Vagina (tissue), 2 donors: Measurements from ENCODE around the gene ANKHD1. TPM values are rescaled to one million over a fixed set of nuclear protein-coding genes. Genes with fewer than 3 reads are reported as not detected.

ENCODE experiments used
- DNase-seq, 2 donors: peaks; one replicate each; pipeline ENCODE4 v3.0.0-alpha.2; 2017; ENCODE audit errors: extremely low spot score in 2 of 2
- H3K27ac ChIP-seq: fragments of 200-600 bp; sonication (generic); one replicate; pipeline ENCODE4 v1.5.1; 2019
- H3K27me3 ChIP-seq: fragments of 200-600 bp; sonication (generic); one replicate; pipeline ENCODE4 v1.5.1; 2019
- H3K36me3 ChIP-seq, 2 donors: fragments of 200-600 bp; sonication (generic); one replicate each; pipeline ENCODE4 v1.5.1; 2017 to 2019
- H3K4me1 ChIP-seq: fragments of 200-600 bp; sonication (generic); one replicate; pipeline ENCODE4 v1.5.1; 2019
- H3K4me3 ChIP-seq, 2 donors: fragments of 200-600 bp; sonication (generic); 1 replicate in 1 of 2; 2 replicates in 1 of 2; pipeline ENCODE4 v1.5.1; 2016 to 2019
- H3K9me3 ChIP-seq: fragments of 200-600 bp; sonication (generic); one replicate; pipeline ENCODE4 v1.5.1; 2019
- CTCF ChIP-seq, 3 experiments: fragments of 450-650 bp in 2 of 3; fragments of 200-600 bp in 1 of 3; sonication (generic) in 1 of 3; IDR thresholded peaks; one replicate each; pipeline ENCODE4 v1.5.1; 2017 to 2019; ENCODE audit warnings: antibody characterized with exemption in 3 of 3, mild to moderate bottlenecking in 2 of 3, moderate library complexity in 2 of 3
- POLR2A ChIP-seq, 2 donors: fragments of 450-650 bp; IDR thresholded peaks; one replicate each; pipeline ENCODE4 v1.6.1; 2017; ENCODE audit warnings: antibody characterized with exemption in 2 of 2, mild to moderate bottlenecking in 2 of 2, moderate library complexity in 2 of 2
- POLR2AphosphoS5 ChIP-seq, 2 donors: sonication (generic); formaldehyde crosslinking; IDR thresholded peaks; one replicate each; pipeline ENCODE4 v1.9.0; 2017; ENCODE audit warnings: antibody characterized with exemption in 2 of 2, mild to moderate bottlenecking in 2 of 2, low read depth in 1 of 2; ENCODE audit not compliant: insufficient read depth in 1 of 2
- intact Hi-C: fragments of 100-400 bp; cut with DNase I; formaldehyde crosslinking; loops from one replicate; pipeline ENCODE4 v1.15.1; 2023
- total RNA-seq: library from RNA; depleted of rRNA; stranded (reverse); fragments of >200 nt; gene quantifications from one replicate; pipeline ENCODE4 v1.2.3, GENCODE V29; 2016

ANKHD1 gene
- total RNA-seq, 1 donor from 2014 or later, result 140 TPM

DNA sequence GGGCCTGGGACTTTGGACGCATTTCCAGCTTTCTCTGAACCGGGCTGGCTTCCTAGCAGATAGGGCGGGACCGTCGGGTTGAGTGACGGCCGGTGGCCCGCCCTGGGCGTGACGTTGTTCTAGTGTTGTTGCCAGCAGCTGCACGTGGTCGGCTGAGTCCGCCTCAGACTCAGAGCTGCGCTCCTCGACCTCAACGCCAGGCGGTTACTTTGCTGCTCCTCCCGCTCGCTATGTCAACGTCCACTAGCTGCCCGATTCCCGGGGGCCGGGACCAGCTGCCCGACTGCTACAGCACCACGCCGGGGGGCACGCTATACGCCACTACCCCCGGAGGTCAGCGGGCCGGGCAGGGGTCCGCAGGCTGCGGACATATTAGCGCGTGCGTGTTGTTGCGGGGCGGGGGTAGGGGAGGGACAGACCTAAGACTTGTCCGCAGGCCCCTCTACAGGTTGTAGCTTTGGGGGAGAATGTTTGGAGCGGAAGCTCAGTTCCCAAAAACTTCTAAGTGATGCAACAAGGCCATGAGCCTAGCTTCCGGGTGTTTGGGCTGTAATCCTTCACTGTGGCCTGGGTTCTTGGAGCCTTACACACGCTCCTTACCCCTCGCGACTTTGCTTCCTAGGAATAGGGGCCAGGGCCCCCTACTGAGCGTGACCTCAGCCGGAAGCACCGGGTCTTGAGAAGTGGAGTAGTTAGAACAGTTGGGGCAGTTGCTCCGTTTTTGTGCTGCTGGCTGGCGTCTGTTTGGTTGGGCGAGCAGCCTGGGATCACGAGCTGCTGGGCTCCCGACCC lies 146.1 kb downstream of the ANKHD1 start, which contains the start of gene EIF4EBP3:
TSS of gene EIF4EBP3 (plus strand) at position 155 of the 792 bp plus-strand sequence. CDS start at position 231, 76 bp downstream.
- H3K27me3 ChIP-seq, result no peaks in the 10 kb centered on the region
- peak; percentile 98 for DNase-seq
- H3K4me3 ChIP-seq, result peak within 1 kb of the TSS; percentile 50 to 75
- intact Hi-C loops, result loop anchor here (5.0 to 10.0 kb wide), 2 partner anchors 100 to 143 kb away; partner anchors contain the start of genes ANKHD1, IK and NDUFA2
- peak within 1 kb of the TSS; percentile 89 for H3K27ac ChIP-seq
- no peaks in the 10 kb centered on the region for H3K9me3 ChIP-seq
- TF ChIP-seq POLR2AphosphoS5 (IDR thresholded peaks at IDR 0.05; ENCODE audit: insufficient read depth in 1 of 2, low read depth in 1 of 2) (peak; percentile 67 to 97), POLR2A (IDR thresholded peaks at IDR 0.05) (peak; percentile 46 to 76), CTCF (IDR thresholded peaks at IDR 0.05) (peak in 1 of 3 experiments; percentile 86)
- H3K36me3 ChIP-seq, result peaks cover 0 to 42% of the 10 kb centered on the region in 2 donors
- peaks cover 33% of the 10 kb centered on the region for H3K4me1 ChIP-seq

DNA sequence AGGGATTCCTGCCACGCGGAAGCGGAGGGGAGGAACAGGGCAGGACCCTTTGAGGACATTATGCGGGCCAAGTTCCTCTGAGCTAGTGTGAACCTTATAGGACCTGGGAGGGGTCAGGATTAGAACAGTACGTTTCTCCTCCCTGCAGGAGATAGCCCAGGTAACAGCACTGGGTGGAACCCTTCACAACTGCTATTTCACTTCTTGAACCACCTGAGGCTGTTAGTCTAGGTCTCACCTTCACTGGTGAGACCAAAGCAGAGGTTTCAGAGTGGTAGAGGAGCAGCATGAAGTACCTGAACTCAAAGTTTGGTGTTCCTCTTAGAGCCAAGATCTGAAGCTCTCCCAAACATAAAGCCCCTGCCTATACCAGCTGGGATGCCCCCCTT lies 146.7 kb downstream of the ANKHD1 start:
- no peaks in the 10 kb centered on the region for H3K9me3 ChIP-seq
- peak overlapping the region; percentile 89 for H3K27ac ChIP-seq
- no peak for DNase-seq
- no peak for TF ChIP-seq POLR2A (IDR thresholded peaks at IDR 0.05)
- TF ChIP-seq POLR2AphosphoS5 (IDR thresholded peaks at IDR 0.05; ENCODE audit: insufficient read depth in 1 of 2, low read depth in 1 of 2), result peak in 1 of 2 donors; percentile 36
- H3K36me3 ChIP-seq, result peaks cover 0 to 36% of the 10 kb centered on the region in 2 donors
- peaks cover 33% of the 10 kb centered on the region for H3K4me1 ChIP-seq
- intact Hi-C loops, result loop anchor here (5.0 to 10.0 kb wide), 2 partner anchors 99 to 143 kb away; partner anchors contain the start of genes ANKHD1, IK and NDUFA2
- H3K4me3 ChIP-seq, result peak overlapping the region; percentile 50 to 75
- H3K27me3 ChIP-seq, result no peaks in the 10 kb centered on the region

DNA sequence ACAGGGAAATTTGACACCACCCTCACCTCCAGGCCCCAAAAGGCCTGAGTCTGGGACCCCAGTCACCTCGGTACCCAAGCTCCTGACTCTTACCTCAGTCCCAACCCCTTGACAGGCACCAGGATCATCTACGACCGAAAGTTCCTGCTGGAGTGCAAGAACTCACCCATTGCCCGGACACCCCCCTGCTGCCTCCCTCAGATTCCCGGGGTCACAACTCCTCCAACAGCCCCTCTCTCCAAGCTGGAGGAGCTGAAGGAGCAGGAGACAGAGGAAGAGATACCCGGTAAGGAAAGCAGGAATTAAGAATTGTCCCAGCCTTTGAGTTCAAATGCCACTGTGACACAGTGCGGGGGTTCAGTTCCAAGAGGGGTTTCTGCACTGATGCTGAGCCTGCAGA lies 147.2 kb downstream of the ANKHD1 start:
- Histone ChIP-seq H3K4me3 (no peak overlapping the region), H3K27ac (peak overlapping the region; percentile 89), H3K4me1 (peaks cover 33% of the 10 kb centered on the region), H3K36me3 (peaks cover 0 to 31% of the 10 kb centered on the region in 2 donors), H3K9me3 (no peaks in the 10 kb centered on the region), H3K27me3 (no peaks in the 10 kb centered on the region)
- no peak for DNase-seq
- intact Hi-C loops, result loop anchor here (5.0 to 10.0 kb wide), 2 partner anchors 99 to 144 kb away; partner anchors contain the start of genes ANKHD1, IK and NDUFA2
- no peak for TF ChIP-seq POLR2A (IDR thresholded peaks at IDR 0.05)
- no peak for TF ChIP-seq CTCF (IDR thresholded peaks at IDR 0.05)
- no peak for TF ChIP-seq POLR2AphosphoS5 (IDR thresholded peaks at IDR 0.05; ENCODE audit: insufficient read depth in 1 of 2, low read depth in 1 of 2)

DNA sequence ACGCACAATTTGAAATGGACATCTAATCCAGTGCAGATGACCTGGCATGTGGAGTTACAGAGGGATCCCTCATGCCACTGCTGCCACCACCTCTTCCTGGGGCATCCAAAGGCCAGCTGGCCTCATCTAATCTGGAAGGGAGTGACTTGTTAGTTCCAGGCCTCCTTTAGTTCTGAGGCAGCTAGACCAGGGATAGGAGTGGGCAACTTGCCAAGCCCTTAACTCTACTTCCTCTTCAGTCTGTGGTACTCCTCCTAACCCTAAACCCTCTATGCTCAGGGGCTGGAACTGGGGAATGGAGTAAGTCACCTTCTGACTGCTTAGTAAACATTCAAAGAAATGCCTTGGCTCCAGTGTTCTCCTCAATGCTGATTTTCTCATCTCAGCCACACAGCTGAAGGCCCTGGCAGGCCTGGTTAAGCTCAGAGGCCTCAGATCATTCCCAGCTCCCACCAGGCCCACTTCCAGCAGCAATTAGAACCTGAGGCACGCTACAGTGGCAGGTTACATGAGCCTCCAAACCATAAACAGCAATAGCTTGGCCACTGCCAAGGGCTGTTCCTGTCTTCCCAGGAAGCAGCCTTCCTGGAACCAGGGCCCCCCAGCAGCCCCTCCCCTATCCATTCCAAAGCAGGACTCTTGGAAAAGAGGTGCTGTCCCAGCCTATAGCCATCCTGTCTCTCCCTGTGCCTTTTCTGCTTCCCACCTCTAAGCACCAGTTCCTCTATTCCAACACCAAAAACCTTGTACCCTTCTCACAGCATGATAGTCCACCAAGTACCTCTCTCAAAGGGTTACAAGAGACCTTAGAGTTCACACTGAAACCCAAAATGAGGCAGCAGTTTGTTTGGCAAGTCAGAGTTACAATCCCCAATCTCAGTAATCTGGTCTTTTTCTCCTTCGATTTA lies 147.9 kb downstream of the ANKHD1 start:
- H3K36me3 ChIP-seq, result peaks cover 0 to 26% of the 10 kb centered on the region in 2 donors
- DNase-seq, result no peak
- peaks cover 35% of the 10 kb centered on the region for H3K4me1 ChIP-seq
- H3K27me3 ChIP-seq, result no peaks in the 10 kb centered on the region
- TF ChIP-seq POLR2AphosphoS5 (IDR thresholded peaks at IDR 0.05; ENCODE audit: insufficient read depth in 1 of 2, low read depth in 1 of 2), result no peak
- TF ChIP-seq POLR2A (IDR thresholded peaks at IDR 0.05), result no peak
- no peak for TF ChIP-seq CTCF (IDR thresholded peaks at IDR 0.05)
- H3K9me3 ChIP-seq, result no peaks in the 10 kb centered on the region
- peak overlapping the region; percentile 89 for H3K27ac ChIP-seq
- intact Hi-C loops, result loop anchor here (5.0 to 10.0 kb wide), 2 partner anchors 98 to 145 kb away; partner anchors contain the start of genes ANKHD1, IK and NDUFA2
- no peak overlapping the region for H3K4me3 ChIP-seq
